Glutamatergic neuron (in vitro differentiated cells): ENCODE measurements around the gene NMUR1. TPM values are rescaled to one million over a fixed set of nuclear protein-coding genes. Genes with fewer than 3 reads are reported as not detected.
A peak's percentile ranks its signal among the peaks of the same experiment; 100 is the strongest.

Experiments used
- DNase-seq: peaks from one replicate; pipeline ENCODE4 v3.0.0; 2022
- H3K27ac Mint-ChIP-seq: one replicate; pipeline ENCODE4 v1.8.0; 2020; ENCODE audit warnings: mild to moderate bottlenecking, mixed read lengths, inconsistent platforms; ENCODE audit not compliant: unreplicated experiment
- H3K27me3 Mint-ChIP-seq: one replicate; pipeline ENCODE4 v1.8.0; 2020; ENCODE audit warnings: mild to moderate bottlenecking, moderate library complexity, mixed read lengths, inconsistent platforms; ENCODE audit not compliant: unreplicated experiment
- H3K36me3 Mint-ChIP-seq: one replicate; pipeline ENCODE4 v1.8.0; 2020; ENCODE audit warnings: mild to moderate bottlenecking, mixed read lengths, inconsistent platforms; ENCODE audit not compliant: unreplicated experiment
- H3K4me1 Mint-ChIP-seq: one replicate; pipeline ENCODE4 v1.8.0; 2020; ENCODE audit warnings: mild to moderate bottlenecking, low read depth, mixed read lengths, inconsistent platforms; ENCODE audit not compliant: unreplicated experiment
- H3K4me3 Mint-ChIP-seq: one replicate; pipeline ENCODE4 v1.8.0; 2020; ENCODE audit warnings: mild to moderate bottlenecking, mixed read lengths, inconsistent platforms; ENCODE audit not compliant: unreplicated experiment
- H3K9me3 Mint-ChIP-seq: one replicate; pipeline ENCODE4 v1.8.0; 2020; ENCODE audit warnings: mild to moderate bottlenecking, moderate library complexity, mixed read lengths, inconsistent platforms; ENCODE audit not compliant: unreplicated experiment
- CTCF ChIP-seq: fragments of 200-600 bp; sonication (generic); IDR thresholded peaks from one replicate; pipeline ENCODE4 v1.5.0; 2021; ENCODE audit not compliant: partially characterized antibody, unreplicated experiment
- total RNA-seq: library from RNA; stranded (reverse); fragmentation: NEBNext Ultra II Directional; extraction: Animal tissue kit (Norgen Biotek cat#: 25700); gene quantifications from one replicate; pipeline ENCODE4 v1.2.1, GENCODE V29; 2021; ENCODE audit not compliant: unreplicated experiment

NMUR1 gene
- total RNA-seq, 1 donor from 2014 or later: 0.32 TPM

- Mint-ChIP-seq H3K9me3 (peaks cover 2% of the 10 kb centered on the region), H3K4me1 (peaks cover 7% of the 10 kb centered on the region), H3K27me3 (peaks cover 8% of the 10 kb centered on the region), H3K4me3 (no peak overlapping the region), H3K27ac (no peak overlapping the region), H3K36me3 (no peaks in the 10 kb centered on the region)
- TF ChIP-seq CTCF: no peak
- no peak for DNase-seq
Measured at GRCh38 chr2:231535961-231536360, 5.7 kb upstream of the NMUR1 start.

- Mint-ChIP-seq H3K4me3 (no peak overlapping the region), H3K27me3 (peaks cover 13% of the 10 kb centered on the region), H3K9me3 (peaks cover 7% of the 10 kb centered on the region), H3K4me1 (peaks cover 4% of the 10 kb centered on the region), H3K27ac (no peak overlapping the region), H3K36me3 (no peaks in the 10 kb centered on the region)
- no peak for DNase-seq
- TF ChIP-seq CTCF: no peak
Measured at GRCh38 chr2:231533777-231534125, 3.5 kb upstream of the NMUR1 start.

- H3K9me3 Mint-ChIP-seq: peaks cover 7% of the 10 kb centered on the region
- no peak for TF ChIP-seq CTCF
- H3K27ac Mint-ChIP-seq: no peak overlapping the region
- peaks cover 13% of the 10 kb centered on the region for H3K27me3 Mint-ChIP-seq
- no peak for DNase-seq
- H3K36me3 Mint-ChIP-seq: no peaks in the 10 kb centered on the region
- no peak overlapping the region for H3K4me3 Mint-ChIP-seq
- H3K4me1 Mint-ChIP-seq: peaks cover 4% of the 10 kb centered on the region
Measured at GRCh38 chr2:231533086-231533776, 3.0 kb upstream of the NMUR1 start.

DNA sequence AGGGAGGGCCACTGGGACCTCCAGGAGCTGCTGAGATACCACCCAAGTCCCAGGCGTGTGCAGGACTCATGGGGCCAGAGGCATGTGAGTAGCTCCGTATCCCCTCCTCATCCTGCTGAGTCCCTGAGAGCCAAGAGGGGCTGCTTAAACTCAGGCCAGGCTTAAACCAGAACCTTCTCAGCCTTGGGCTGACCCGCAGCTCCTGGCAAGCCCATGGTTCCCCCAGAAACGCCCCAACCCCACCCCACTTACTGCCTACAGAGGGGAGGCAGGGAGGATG is 2.5 kb upstream of the NMUR1 start:
- DNase-seq: no peak
- Mint-ChIP-seq H3K4me3 (no peak overlapping the region), H3K27me3 (peaks cover 15% of the 10 kb centered on the region), H3K9me3 (peaks cover 9% of the 10 kb centered on the region), H3K36me3 (no peaks in the 10 kb centered on the region), H3K27ac (no peak overlapping the region), H3K4me1 (peaks cover 4% of the 10 kb centered on the region)
- TF ChIP-seq CTCF: no peak

DNA sequence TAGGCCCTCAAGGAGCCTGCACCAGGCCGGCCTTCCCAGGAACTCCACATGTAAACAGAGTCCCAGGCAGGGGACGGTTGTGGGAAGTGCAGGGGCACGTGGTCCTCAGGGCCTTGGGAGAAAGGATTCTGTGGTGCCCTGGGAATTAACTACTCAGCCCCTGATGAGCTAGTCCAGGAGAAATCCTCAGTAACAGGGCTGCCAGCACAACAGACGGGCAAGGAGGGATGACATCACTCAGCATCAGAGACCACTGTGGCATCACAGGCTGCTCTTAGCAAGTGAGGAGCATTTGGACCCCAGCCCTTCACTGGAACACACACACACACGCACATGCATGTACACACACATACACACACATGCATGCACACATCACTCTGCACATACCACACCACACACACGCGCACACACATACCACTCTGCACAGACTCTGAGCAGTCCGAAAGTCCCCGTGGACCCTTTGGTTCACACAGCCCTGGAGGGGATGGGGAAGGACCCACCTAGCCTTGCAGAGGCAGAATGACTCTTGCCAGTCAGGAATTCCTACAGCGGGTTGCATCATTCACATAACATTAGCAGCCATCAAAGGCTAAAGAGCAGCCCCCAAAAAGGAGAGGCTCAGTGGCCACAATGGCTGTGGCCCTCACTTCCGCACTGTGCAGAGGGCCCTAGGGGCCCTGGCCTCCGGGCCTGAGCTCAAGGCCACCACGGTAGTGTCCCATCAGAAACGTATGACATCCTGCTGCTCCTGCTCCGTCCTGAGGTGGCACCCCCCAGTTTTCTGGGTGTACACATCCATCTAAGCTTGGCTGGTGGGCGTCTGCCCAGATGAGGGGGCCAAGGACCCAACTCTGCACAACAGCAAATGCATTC is 1.9 kb upstream of the NMUR1 start:
- Mint-ChIP-seq H3K4me1 (peaks cover 4% of the 10 kb centered on the region), H3K27me3 (peaks cover 16% of the 10 kb centered on the region), H3K4me3 (no peak overlapping the region), H3K27ac (peak overlapping the region; percentile 59), H3K9me3 (peaks cover 10% of the 10 kb centered on the region), H3K36me3 (no peaks in the 10 kb centered on the region)
- no peak for TF ChIP-seq CTCF
- DNase-seq: no peak
